HG03558 (cell line): ENCODE results near the gene CA11.

ENCODE experiments used
- ATAC-seq: cut with Tn5 transposase; IDR thresholded peaks from one replicate; pipeline ENCODE4 v1.9.1; 2021; ENCODE audit warnings: moderate number of reproducible peaks; ENCODE audit not compliant: unreplicated experiment; ENCODE audit errors: extremely low read depth

Gene CA11

DNA sequence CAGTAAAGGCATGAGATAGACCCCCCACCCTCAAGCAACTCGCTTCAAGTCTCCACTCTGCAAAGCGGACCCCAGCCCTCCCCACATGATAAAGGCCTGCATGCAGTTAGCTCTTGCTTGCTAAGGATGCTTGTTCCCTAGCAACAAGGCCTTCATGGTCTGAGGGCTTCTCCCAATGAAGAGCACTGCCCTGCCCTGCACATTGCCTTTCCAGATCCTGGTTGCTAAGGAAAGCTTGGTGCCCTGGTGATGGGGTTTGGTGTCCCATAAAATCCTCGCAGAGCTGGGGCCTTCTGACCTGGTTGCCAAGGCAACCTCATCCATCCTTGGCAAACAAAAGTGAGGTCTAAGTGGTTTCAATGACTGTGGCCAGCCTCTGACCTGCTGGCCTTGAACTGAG, 14.8 kb downstream of the CA11 start:
- ATAC-seq: no peak

DNA sequence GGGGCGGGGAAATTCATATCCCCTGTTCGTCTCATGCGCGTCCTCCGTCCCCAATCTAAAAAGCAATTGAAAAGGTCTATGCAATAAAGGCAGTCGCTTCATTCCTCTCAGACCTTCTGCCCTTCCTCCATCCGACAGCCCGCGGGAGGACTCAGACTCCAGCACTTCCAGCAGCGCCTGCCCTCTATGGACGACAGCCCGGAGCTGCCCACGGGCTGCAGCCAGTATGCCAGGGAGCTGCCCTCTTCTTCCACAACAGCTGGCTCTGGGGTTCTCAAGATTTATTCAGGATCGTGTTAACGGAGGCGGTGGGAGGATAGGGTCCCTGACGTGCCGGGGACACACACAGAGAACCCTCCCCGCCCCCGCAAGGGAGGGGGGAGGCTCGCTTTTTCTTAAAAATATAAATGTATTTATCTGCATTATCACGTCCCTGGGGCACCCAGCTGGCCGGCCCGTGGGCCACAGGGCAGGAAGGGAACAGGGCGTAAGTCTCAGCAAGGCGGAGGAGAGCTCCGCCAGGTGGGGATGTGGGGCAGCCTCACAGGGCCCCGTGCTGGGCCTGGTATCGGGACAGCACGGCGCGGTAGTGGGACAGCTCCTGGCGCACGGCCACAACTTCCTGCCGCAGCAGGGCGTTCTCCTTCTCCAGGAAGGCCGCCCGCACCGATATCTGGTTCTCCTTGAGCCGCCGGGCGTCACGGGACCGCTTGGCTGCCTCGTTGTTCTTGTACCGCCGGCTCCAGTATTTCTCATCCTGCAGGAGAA, 15.5 kb downstream of the CA11 start:
- ATAC-seq: no peak

DNA sequence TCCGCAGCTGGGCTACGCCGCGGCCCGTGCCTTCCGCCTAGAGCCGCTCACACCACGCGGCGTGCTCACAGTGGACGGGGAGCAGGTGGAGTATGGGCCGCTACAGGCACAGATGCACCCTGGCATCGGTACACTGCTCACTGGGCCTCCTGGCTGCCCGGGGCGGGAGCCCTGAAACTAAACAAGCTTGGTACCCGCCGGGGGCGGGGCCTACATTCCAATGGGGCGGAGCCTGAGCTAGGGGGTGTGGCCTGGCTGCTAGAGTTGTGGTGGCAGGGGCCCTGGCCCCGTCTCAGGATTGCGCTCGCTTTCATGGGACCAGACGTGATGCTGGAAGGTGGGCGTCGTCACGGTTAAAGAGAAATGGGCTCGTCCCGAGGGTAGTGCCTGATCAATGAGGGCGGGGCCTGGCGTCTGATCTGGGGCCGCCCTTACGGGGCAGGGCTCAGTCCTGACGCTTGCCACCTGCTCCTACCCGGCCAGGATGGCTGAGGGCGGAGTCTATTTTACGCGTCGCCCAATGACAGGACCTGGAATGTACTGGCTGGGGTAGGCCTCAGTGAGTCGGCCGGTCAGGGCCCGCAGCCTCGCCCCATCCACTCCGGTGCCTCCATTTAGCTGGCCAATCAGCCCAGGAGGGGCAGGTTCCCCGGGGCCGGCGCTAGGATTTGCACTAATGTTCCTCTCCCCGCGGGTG, 16.2 kb downstream of the CA11 start:
- ATAC-seq: no peak

DNA sequence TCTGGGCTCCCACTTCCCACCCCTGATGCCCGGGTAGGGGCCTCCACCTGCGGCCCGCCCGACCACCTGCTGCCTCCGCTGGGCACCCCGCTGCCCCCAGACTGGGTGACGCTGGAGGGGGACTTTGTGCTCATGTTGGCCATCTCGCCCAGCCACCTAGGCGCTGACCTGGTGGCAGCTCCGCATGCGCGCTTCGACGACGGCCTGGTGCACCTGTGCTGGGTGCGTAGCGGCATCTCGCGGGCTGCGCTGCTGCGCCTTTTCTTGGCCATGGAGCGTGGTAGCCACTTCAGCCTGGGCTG, 16.7 kb downstream of the CA11 start:
- ATAC-seq: no peak

DNA sequence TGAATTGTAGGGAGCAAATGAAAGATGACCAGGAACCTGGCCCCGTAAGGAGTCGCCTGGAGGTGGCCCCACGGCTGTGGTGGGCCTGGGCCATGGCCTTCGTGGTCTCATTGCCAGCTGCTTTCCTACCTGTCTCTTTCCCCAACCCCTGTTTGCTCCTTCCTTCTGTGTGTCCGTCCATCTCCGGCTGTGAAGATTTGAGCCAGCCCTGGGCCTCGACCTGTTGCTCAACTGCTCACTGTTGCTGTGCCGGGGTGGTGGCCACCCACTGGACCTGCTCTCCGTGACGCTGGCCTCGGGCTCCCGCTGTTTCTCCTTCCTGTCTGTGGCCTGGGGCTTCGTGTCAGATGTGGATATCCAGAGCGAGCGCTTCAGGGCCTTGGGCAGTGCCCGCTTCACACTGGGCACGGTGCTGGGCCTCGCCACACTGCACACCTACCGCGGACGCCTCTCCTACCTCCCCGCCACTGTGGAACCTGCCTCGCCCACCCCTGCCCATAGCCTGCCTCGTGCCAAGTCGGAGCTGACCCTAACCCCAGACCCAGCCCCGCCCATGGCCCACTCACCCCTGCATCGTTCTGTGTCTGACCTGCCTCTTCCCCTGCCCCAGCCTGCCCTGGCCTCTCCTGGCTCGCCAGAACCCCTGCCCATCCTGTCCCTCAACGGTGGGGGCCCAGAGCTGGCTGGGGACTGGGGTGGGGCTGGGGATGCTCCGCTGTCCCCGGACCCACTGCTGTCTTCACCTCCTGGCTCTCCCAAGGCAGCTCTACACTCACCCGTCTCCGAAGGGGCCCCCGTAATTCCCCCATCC, 17.3 kb downstream of the CA11 start:
- no peak for ATAC-seq

DNA sequence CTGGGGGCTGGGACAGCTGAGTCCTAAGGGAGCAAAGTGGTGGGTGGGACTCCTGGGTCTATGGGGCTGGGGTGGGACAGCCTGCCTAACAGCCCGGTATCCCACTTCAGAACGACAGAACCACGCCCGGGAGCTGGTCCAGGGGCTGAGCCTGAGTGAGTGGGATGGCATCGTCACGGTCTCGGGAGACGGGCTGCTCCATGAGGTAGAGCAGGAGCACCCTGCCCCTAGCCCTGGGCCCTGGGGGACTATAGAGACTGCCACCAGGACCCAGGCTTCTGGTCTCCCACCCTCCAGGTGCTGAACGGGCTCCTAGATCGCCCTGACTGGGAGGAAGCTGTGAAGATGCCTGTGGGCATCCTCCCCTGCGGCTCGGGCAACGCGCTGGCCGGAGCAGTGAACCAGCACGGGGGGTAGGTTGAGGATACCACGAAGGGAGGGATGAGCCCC, 18.1 kb downstream of the CA11 start:
- ATAC-seq: no peak

DNA sequence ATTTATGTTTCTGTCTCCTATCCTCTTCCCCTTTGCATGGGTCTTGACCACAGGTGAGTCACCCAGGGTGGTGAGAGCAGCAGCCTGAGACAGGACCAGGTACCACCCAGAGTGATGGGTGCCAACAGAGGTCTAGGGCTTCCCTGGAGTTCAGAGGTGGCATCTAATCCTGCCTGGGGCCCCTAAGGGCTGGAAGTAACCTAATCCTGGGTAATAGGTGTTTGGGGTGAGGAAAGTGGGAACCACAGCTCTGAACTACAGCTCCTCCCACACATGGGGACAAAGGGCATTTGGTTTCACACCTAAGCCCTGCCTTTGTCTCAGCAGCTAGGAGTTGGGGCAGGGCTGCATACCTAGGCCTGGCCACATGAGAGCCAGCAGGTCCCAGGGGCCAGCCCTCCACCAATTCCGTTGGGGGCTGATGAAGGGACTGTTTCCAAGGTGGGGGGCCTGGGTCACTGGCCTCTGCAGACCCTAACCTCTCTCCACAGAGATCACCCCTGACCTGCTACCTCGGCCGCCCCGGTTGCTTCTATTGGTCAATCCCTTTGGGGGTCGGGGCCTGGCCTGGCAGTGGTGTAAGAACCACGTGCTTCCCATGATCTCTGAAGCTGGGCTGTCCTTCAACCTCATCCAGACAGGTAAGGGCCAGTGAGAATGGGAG, 18.7 kb downstream of the CA11 start:
- no peak for ATAC-seq

DNA sequence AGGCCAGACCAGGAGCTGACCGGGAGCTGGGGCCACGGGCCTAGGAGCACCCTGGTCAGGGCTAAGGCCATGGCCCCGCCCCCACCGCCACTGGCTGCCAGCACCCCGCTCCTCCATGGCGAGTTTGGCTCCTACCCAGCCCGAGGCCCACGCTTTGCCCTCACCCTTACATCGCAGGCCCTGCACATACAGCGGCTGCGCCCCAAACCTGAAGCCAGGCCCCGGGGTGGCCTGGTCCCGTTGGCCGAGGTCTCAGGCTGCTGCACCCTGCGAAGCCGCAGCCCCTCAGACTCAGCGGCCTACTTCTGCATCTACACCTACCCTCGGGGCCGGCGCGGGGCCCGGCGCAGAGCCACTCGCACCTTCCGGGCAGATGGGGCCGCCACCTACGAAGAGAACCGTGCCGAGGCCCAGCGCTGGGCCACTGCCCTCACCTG, 20.1 kb downstream of the CA11 start:
- ATAC-seq: no peak

DNA sequence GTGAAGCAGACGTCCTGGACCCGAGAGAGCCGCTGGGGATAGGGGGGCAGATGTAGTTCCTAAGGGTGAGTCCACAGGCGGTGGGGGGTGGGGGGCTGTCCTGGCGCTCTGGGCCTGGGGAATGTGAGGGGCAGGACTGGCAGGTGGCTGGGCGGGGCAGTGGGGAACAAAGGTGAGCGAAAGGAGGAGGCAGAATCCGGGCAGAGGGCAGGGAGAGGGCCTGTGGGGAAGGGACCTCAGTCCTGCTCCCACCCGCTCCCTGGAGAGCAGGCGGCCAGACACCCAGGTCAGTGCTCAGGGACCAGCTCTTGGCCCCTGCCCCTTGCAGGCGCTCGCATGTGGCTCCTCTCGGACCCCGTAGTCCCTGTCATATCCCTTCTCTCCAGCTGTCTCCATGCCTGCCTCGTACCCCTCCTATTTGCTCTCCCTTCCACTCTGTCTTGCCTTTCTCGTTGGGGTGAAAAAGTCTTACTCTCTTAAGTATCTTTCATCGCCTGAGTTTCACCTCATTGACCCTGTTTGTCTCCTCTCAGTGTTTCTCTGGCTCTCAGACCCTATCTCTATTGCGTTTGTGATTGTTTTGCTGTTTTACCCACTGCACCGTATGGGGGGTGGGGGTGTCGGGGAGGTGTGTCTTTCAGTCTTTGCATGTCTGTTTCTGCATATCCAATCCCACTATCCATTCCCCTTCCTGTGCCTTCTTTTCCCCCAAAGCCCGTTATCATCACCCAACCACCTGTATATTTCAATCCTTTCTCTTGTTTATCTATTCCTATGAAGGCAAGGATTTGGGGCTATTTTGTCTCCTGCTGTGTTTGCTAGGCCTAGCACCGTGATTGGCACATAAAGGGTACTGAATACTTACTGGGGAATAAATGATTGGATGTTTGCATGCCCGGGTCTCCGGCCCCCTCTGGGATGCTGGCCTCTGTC, 20.9 kb downstream of the CA11 start:
- no peak for ATAC-seq

DNA sequence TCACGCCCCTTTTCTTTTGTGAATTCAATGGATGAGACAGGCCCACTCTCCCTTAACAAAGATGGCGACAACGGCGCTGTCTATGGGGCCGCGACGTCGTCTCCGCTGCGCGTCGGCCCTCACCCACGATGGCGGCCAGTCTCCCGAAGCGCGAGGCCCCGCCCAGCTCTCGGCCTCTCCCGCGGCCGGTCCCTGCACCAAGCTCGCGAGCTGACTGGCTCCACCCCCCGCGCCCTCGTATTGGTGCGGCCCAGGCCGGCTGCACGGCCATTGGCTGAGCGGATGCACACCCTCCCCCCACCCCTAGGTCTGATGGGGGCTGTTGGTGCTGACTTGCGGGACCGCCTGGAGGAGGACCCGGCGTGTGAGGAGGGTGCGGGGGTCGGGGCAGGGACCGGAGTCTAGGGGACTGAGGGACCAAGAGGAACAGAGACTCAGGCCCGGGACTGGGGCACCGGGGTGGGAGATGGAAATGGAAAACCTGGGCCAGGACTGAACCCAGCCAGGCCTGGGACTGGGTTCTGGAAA, 21.9 kb downstream of the CA11 start:
- ATAC-seq: no peak

DNA sequence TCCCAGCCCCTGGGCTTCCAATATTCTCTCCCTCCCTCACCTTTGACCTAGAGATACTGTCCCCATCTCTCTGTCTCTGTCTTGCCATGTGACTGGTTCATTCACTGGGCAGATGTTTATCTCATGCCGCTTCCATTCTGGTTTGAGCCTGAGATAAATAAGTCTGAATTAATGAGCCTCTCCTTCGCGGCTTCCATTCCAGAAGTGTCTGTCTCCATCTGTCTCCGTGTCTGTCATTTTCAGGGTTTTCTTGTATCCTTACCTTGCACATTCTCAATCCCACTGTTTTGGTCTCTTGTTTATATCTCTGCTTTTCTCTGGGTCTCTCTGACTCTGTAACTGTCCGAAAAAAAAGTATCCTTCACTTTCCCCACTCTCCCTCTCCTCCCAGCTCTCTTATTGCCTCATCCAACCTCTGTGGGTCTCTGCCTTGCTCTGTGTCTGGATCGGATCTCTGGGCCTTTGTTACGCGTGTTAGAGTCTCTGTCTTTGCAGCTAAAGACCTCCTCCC, 22.4 kb downstream of the CA11 start:
- ATAC-seq: no peak

DNA sequence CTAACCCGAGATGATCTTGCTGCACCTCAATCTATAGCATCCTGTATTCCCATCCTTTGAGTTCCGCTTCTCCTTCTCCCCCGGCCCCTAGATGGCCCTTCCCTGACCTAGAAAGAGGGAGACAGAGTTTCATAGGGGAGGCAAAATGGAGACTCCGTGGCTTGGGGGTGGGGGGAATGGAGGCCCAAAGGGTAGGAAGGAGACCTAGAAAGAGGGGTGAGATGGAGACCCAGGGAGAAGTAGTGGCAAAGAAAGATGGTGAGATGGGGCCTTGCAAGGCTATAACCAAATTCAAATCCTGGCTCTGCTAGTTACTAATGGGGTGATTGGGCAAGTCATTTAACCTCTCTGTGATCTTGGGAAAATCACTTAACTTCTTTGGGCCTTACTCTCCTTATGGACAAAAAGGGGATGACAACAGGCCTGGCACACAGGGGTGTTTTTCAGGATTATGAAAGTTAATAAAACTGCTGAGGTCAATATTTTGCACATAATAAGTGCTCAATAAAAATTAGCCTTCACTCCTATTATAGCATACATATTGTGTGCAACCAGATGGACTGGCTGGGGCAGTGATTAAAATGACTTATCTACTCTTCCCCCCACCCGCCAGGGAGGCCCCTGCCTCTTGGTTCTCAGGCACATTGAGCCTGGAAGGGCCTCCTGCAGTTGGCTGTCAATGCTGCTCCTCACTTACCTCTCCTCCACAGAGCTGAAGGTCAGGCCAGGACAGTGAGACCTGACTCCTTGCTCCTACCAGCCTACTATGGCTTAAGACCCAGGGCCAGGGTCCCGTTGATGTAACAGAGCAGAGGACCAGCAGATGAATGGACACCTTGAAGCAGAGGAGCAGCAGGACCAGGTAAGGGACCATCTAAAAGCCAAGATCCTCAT, 26.0 kb downstream of the CA11 start:
- no peak for ATAC-seq

DNA sequence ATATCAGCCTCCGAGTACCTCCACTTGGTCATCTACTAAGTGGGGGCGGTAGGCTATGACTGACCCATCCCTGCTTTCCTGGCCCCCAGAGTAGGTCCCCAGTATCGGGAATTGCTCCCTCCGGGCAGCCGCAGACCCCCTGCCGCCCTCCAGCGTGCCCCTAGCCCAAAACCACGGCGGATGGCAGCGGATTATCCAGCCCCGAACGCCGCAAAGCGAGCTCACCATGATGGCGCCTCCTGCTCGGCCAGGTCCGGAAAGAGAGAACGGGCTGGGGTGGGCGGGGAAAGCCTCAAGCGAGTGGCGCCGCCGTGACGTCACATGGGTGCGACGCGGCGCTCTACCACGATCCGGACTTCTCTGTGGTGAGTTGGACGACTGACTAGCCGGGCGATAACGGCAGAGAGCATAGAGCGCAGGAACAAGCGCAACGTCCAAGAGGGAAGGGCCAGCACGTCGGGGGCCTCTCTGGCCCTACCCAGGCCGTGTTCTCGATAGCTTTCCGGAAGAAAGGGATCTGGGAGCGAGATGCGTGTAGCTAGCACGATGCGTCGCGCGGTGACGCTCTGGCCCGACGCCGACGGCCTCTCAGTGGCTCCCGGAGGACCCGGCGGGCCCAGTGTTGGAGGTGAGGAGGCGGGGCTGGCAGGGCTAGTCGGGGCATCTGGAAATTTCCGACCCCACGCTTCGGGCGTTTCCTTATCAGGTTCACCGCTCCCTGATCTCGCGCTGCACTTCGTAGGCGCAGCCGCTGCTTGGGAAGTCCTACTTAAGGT, 26.9 kb downstream of the CA11 start, which contains the start of the genes RPL18 and SPHK2:
Gene RPL18 (minus strand): TSS at position 263 of the 776 bp plus-strand sequence. CDS start 35 bp downstream, at position 228.
Gene SPHK2 (plus strand): TSS at position 591 of the 776 bp plus-strand sequence. CDS start 1,009 bp downstream, outside the sequence.
- ATAC-seq: peak; percentile 69

DNA sequence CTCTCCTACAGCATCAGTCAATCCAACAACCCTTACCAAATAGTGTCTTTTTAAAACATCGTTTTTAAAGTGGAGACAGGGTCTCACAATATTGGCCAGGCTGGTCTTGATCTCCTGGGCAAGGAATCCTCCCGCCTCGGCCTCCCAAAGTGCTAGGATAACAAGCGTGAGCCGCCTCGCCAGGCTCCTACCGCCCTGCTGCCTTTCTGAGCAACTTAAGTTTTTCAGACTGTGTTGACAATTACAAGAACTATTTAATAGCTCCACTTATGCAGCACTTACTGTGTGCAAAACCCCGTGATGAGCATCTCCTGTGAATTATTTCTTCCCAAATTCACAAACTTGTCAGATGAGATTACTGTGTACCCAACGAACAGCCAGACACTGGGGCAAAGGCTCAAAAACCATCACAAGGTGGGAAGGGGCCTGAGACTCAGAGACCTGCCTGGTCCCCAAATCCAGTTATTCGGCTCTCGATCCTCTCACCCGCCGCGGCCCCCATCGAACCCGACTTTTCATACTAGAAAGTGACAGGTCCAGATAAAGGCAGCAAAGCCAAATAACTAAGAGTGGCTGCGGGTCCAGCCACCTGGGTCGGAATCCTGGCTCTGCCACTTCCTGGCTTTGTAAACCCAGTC, 27.6 kb downstream of the CA11 start:
- no peak for ATAC-seq

DNA sequence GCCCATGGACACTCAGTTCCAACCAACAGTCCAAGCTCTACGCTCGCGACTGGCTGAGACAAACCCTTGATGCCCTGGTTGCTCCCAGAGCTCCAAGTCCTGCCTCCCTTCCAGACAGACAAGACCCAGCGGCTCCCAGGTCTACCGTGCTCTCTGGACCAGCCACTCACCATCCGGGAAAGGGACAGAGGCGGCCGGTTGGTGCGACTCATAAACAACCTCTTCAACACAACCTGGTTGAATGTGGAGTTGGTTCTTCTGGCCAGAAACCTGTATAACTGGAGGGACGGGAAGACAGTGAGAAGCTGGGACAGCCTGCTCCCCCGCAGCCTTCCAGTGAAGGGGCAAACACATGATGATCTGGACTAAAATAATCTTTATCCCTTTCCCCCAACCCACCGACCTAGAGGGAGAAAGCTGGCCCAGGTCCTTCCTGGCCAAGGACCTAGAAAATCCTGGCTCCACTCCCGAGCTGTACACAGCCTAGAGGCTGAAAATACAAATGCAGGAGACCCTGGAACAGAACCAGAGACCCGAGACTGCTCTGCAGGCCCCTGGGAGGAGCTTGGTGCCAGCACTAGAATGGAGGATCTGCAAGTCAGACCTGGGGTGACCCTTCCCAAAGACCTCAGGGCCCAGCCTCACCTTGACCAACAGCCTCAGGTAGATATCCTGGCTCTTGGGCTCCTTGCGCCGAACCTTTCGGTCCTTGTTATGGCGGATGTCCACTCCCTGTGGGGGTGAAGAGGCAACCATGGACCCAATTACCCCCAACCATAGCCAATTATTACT, 28.6 kb downstream of the CA11 start:
- ATAC-seq: no peak

DNA sequence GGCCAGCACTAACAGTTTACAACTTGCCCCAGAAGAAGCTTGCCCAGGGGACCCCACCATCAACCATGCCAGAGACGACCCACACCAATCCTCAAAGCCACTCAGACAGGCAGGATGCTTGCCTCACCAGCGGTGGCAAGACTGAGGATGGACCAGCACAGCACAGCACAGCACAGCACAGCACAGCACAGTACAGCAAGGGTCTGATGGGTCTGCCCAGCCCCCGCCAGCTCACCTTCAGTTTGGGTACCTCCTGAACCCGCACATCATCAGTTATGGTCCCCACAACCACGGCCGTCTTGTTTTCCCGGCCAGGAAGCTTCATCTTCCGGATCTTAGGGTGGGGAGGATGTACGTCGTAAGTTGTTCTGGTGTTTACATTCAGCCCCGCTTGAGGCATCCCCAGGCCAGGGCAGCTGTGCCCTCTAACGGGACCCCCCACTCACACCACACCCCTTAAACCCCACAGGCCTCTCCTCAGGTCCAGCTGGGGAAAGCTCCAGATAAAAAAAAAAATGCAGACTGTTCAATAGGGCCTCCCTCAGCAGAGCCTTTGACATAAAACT, 29.4 kb downstream of the CA11 start:
- ATAC-seq: no peak
